ENCODE results near the gene GGTLC1.

The GGTLC1 gene

GRCh38 chr20:24018796-24019195, 30.2 kb upstream of the GGTLC1 start:
- H3K4me2 ChIP-seq (ENCODE audit: low read depth, low read length, poor library complexity, severe bottlenecking): no peak overlapping the region
- H3K9ac ChIP-seq (ENCODE audit: low read depth, low read length, poor library complexity, severe bottlenecking): no peak overlapping the region
- H3K9me3 ChIP-seq (ENCODE audit: insufficient read depth, low read depth, low read length): no peaks in the 10 kb centered on the region
- H3K4me3 ChIP-seq (ENCODE audit: low read length, poor library complexity, severe bottlenecking): no peak overlapping the region
- no peaks in the 10 kb centered on the region for H3K79me2 ChIP-seq (ENCODE audit: insufficient read depth, low read length)
- no peaks in the 10 kb centered on the region for H4K20me1 ChIP-seq (ENCODE audit: insufficient read depth, low read length, poor library complexity, severe bottlenecking)
- H3K4me1 ChIP-seq (ENCODE audit: insufficient read depth, low read length, poor library complexity, severe bottlenecking): no peaks in the 10 kb centered on the region
- H3K27me3 ChIP-seq (ENCODE audit: insufficient read depth, low read length, poor library complexity, severe bottlenecking): peaks cover 47% of the 10 kb centered on the region
- no peak for TF ChIP-seq EZH2phosphoT487 (IDR thresholded peaks at IDR 0.05; ENCODE audit: borderline replicate concordance)
- TF ChIP-seq CTCF (conservative IDR thresholded peaks at IDR 0.05; ENCODE audit: low read length): no peak
- H3K36me3 ChIP-seq (ENCODE audit: insufficient read depth, low read length): no peaks in the 10 kb centered on the region
- H3K9me2 ChIP-seq (replicated peaks; ENCODE audit: low read depth, low read length): no peaks in the 10 kb centered on the region
- no peaks in the 10 kb centered on the region for H3F3A ChIP-seq (ENCODE audit: low read depth)
- no peak overlapping the region for H2AFZ ChIP-seq (ENCODE audit: low read length)

GRCh38 chr20:24017458-24017755, 28.8 kb upstream of the GGTLC1 start:
- Histone ChIP-seq H3K4me1 (ENCODE audit: insufficient read depth, low read length, poor library complexity, severe bottlenecking) (no peaks in the 10 kb centered on the region), H3K27me3 (ENCODE audit: insufficient read depth, low read length, poor library complexity, severe bottlenecking) (peaks cover 44% of the 10 kb centered on the region), H3K36me3 (ENCODE audit: insufficient read depth, low read length) (no peaks in the 10 kb centered on the region), H3F3A (ENCODE audit: low read depth) (no peaks in the 10 kb centered on the region), H4K20me1 (ENCODE audit: insufficient read depth, low read length, poor library complexity, severe bottlenecking) (no peaks in the 10 kb centered on the region), H3K79me2 (ENCODE audit: insufficient read depth, low read length) (no peaks in the 10 kb centered on the region), H3K9ac (ENCODE audit: low read depth, low read length, poor library complexity, severe bottlenecking) (no peak overlapping the region), H3K4me2 (ENCODE audit: low read depth, low read length, poor library complexity, severe bottlenecking) (no peak overlapping the region), H3K9me3 (ENCODE audit: insufficient read depth, low read depth, low read length) (no peaks in the 10 kb centered on the region), H2AFZ (ENCODE audit: low read length) (no peak overlapping the region), H3K9me2 (replicated peaks; ENCODE audit: low read depth, low read length) (no peaks in the 10 kb centered on the region), H3K4me3 (ENCODE audit: low read length, poor library complexity, severe bottlenecking) (no peak overlapping the region)
- TF ChIP-seq CTCF (conservative IDR thresholded peaks at IDR 0.05; ENCODE audit: low read length) (no peak), EZH2phosphoT487 (IDR thresholded peaks at IDR 0.05; ENCODE audit: borderline replicate concordance) (no peak)

- Histone ChIP-seq H2AFZ (ENCODE audit: low read length) (no peak overlapping the region), H3F3A (ENCODE audit: low read depth) (no peaks in the 10 kb centered on the region), H3K4me2 (ENCODE audit: low read depth, low read length, poor library complexity, severe bottlenecking) (no peak overlapping the region), H3K9me2 (replicated peaks; ENCODE audit: low read depth, low read length) (no peaks in the 10 kb centered on the region), H3K9ac (ENCODE audit: low read depth, low read length, poor library complexity, severe bottlenecking) (no peak overlapping the region), H3K4me3 (ENCODE audit: low read length, poor library complexity, severe bottlenecking) (no peak overlapping the region), H4K20me1 (ENCODE audit: insufficient read depth, low read length, poor library complexity, severe bottlenecking) (no peaks in the 10 kb centered on the region), H3K9me3 (ENCODE audit: insufficient read depth, low read depth, low read length) (no peaks in the 10 kb centered on the region), H3K27me3 (ENCODE audit: insufficient read depth, low read length, poor library complexity, severe bottlenecking) (peaks cover 38% of the 10 kb centered on the region), H3K4me1 (ENCODE audit: insufficient read depth, low read length, poor library complexity, severe bottlenecking) (no peaks in the 10 kb centered on the region), H3K79me2 (ENCODE audit: insufficient read depth, low read length) (no peaks in the 10 kb centered on the region), H3K36me3 (ENCODE audit: insufficient read depth, low read length) (no peaks in the 10 kb centered on the region)
- TF ChIP-seq CTCF (conservative IDR thresholded peaks at IDR 0.05; ENCODE audit: low read length) (no peak), EZH2phosphoT487 (IDR thresholded peaks at IDR 0.05; ENCODE audit: borderline replicate concordance) (no peak)
Measured at GRCh38 chr20:24016607-24017457, 28.3 kb upstream of the GGTLC1 start.

Measured in Loucy (cell line).